Cardiac fibroblast (primary cell): ENCODE results near the gene CACNA2D4.

Source experiments
- DNase-seq, 2 donors: peaks; one replicate each; pipeline versions ENCODE4 v3.0.0 to v3.0.0-alpha.2; 2010; ENCODE audit warnings: low read depth in 2 of 2
- H3K4me3 ChIP-seq, 2 donors: replicated peaks in 1 of 2; 1 replicate in 1 of 2; 2 replicates in 1 of 2; pipeline ENCODE4 v1.5.1; 2011; ENCODE audit warnings: low read depth in 2 of 2, low read length in 2 of 2, mild to moderate bottlenecking in 2 of 2, moderate library complexity in 1 of 2
- TF ChIP-seq, protein P1 (sequence below): IDR thresholded peaks from one replicate; pipeline ENCODE4 v1.5.1; 2011; ENCODE audit warnings: low read depth, mild to moderate bottlenecking, low read length, inconsistent platforms

Gene CACNA2D4

DNA sequence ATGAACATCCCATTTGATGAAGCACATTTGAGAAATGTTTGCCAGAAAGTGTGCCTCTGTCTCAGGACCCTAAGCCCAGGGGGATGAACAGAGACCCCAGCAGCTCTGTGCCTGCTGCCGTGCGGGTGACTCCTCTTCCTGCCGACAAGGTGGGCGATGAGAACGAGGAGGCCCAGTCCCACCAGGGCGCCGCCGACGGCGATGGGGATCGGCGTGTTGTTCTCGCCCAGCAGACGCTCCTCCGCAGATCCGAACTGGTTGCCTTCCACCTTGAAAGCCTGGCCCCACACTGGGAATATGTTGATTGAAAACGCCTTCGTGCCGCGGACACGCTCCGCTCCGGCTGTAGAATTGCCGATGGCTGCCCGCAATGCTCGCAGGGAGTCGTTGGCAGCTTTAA, 54.0 kb downstream of the CACNA2D4 start:
- H3K4me3 ChIP-seq = no peak overlapping the region
- no peak for DNase-seq
- TF ChIP-seq, protein P1, sequence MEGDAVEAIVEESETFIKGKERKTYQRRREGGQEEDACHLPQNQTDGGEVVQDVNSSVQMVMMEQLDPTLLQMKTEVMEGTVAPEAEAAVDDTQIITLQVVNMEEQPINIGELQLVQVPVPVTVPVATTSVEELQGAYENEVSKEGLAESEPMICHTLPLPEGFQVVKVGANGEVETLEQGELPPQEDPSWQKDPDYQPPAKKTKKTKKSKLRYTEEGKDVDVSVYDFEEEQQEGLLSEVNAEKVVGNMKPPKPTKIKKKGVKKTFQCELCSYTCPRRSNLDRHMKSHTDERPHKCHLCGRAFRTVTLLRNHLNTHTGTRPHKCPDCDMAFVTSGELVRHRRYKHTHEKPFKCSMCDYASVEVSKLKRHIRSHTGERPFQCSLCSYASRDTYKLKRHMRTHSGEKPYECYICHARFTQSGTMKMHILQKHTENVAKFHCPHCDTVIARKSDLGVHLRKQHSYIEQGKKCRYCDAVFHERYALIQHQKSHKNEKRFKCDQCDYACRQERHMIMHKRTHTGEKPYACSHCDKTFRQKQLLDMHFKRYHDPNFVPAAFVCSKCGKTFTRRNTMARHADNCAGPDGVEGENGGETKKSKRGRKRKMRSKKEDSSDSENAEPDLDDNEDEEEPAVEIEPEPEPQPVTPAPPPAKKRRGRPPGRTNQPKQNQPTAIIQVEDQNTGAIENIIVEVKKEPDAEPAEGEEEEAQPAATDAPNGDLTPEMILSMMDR = no peak

DNA sequence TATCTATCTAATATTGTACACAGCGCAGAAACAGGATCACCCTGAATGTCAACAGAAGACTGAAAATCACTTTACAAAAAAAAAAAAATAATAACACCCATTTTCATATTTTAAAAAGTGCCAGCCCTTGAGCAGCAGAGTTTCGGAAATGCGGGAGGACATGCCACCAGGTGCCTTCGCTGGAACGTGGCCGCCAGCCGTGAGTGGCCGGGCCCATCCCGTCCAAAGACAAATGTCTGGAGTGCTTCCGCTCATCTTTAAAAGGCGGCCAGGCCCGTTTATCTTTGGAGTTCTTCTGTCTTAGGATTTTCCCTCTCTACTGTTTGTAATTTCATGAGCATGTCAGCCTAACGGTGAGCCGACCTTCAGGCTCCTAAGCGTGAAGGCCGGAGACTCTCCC, 54.6 kb downstream of the CACNA2D4 start:
- H3K4me3 ChIP-seq = no peak overlapping the region
- DNase-seq = no peak
- TF ChIP-seq, protein P1 = no peak

DNA sequence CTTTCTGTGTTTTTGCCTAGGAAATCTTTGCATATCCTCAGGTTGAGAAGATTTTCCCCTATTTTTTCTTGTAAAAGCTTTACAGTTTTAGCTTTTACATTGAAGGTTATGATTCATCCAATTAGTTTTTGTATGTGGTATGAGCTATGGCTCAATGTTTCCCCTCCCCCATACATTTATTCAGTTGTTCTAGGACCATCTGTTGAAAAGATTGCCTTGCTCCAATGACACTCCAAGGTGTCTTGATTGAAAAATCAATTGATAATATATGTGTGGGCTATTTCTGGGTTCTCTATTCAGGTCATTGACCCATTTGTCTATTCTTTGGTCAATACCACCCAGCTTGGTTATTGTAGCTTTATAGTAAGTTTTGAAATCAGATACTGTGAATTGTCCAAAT, 55.5 kb downstream of the CACNA2D4 start:
- H3K4me3 ChIP-seq = no peak overlapping the region
- no peak for DNase-seq
- TF ChIP-seq, protein P1 = no peak

DNA sequence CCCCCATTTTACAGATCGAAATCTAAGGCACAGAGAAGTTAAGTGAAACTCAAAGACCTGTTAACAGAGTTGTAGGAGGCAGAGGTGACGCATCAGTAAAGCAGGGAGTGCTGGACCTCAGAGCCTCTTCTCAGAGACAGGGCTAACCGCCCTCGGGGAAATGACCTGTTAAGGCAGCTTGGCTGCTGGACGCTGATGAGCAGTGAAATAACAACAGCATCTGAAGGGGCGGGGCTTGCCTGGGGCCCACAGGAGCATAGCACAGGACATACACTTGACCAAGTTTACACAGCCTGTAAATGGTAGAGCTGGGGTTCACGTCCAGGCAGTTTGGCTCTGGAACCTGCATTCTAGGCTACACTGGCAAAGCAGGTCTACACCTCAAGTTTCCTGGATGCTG, 58.8 kb downstream of the CACNA2D4 start:
- TF ChIP-seq, protein P1 = no peak
- H3K4me3 ChIP-seq = no peak overlapping the region
- DNase-seq = peak in 1 of 2 donors; percentile 10

DNA sequence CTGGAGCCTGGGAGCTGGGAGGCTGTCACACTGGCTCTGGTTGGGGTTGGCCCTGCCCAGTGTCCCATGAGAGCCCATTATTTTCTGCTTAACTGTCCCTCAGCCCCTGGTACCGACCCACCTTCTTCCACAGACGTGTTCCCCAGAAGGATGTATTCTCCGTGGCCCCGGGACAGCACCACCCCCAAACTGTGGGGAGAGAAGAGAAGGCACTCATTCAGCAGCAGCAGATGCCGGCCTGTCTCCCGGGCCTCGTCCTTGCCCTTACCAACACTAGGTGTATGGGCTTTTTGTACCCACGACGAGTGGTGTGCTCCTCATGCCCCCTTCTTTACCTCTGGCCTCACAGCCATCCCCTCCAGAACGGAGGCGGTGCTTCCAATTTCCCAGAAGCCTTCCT, 60.0 kb downstream of the CACNA2D4 start:
- TF ChIP-seq, protein P1 = no peak
- no peak overlapping the region for H3K4me3 ChIP-seq
- DNase-seq = no peak

DNA sequence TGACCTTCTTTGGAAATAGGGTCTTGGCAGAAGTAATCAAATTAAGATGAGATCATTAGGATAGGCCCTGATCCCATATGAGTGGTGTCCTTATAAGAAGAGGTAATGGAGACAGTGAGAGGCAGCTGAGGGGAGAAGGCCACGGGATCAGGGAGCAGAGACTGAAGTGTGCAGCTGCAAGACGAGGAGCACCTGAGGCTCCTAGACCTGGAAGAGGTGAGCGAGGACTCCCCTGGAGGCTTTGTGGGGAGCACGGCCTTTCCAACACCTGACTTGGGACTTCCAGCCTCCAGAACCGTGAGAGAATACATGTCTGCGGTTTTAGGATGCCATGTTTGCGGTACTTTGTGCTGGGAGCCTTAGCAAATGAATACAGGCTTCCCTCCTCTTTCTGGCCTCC, 60.6 kb downstream of the CACNA2D4 start:
- TF ChIP-seq, protein P1 = no peak
- no peak overlapping the region for H3K4me3 ChIP-seq
- DNase-seq = no peak

DNA sequence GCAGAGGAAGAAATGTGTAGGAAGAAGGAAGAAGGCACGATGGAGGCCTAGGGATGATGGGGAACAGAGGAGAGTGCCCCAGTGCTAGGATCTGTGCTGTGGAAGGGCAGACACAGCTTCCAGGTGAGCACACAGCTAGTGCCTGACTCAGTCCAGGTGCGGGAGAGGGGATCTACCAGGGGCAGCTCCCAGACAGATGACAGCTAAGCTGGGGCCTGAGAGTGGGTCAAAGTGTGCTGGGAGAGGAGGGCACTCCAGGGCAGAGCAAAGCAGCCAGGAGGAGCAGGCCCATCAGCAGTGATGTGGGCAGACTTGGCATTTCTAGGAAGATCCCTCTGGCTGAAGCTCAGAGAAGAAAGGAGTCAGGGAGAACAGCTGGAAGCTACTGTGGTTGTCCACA, 61.4 kb downstream of the CACNA2D4 start:
- H3K4me3 ChIP-seq = no peak overlapping the region
- no peak for DNase-seq
- TF ChIP-seq, protein P1 = no peak
